PFSK-1 (cell line): ENCODE results near the gene WNT7B.

Source experiments
- FOXP2 ChIP-seq: optimal IDR thresholded peaks from 2 replicates; pipeline ENCODE3; 2011; ENCODE audit warnings: borderline replicate concordance, control low read depth, inconsistent platforms; ENCODE audit not compliant: insufficient read depth; ENCODE audit errors: extremely low read length, extremely low read depth
- POLR2AphosphoS5 ChIP-seq: IDR thresholded peaks from 2 replicates; pipeline ENCODE4 v1.6.1; 2012; ENCODE audit warnings: low read depth, mild to moderate bottlenecking, control low read depth, low read length, moderate library complexity
- SIN3A ChIP-seq: IDR thresholded peaks from 2 replicates; pipeline ENCODE4 v1.6.1; 2012; ENCODE audit warnings: mild to moderate bottlenecking, low read length, moderate library complexity, borderline replicate concordance; ENCODE audit not compliant: insufficient read depth
- TAF1 ChIP-seq: IDR thresholded peaks from 2 replicates; pipeline ENCODE4 v1.6.1; 2012; ENCODE audit warnings: low read length, control low read depth, borderline replicate concordance; ENCODE audit not compliant: insufficient read depth
- TF ChIP-seq, protein P1 (sequence below), 2 experiments: IDR thresholded peaks; 2 replicates each; pipeline versions ENCODE4 v1.6.1 to v1.8.0; 2011 to 2012; ENCODE audit warnings: low read depth in 2 of 2, low read length in 2 of 2, control low read depth in 1 of 2, inconsistent platforms in 1 of 2, mild to moderate bottlenecking in 1 of 2, moderate library complexity in 1 of 2; ENCODE audit not compliant: insufficient read depth in 1 of 2

Gene WNT7B

DNA sequence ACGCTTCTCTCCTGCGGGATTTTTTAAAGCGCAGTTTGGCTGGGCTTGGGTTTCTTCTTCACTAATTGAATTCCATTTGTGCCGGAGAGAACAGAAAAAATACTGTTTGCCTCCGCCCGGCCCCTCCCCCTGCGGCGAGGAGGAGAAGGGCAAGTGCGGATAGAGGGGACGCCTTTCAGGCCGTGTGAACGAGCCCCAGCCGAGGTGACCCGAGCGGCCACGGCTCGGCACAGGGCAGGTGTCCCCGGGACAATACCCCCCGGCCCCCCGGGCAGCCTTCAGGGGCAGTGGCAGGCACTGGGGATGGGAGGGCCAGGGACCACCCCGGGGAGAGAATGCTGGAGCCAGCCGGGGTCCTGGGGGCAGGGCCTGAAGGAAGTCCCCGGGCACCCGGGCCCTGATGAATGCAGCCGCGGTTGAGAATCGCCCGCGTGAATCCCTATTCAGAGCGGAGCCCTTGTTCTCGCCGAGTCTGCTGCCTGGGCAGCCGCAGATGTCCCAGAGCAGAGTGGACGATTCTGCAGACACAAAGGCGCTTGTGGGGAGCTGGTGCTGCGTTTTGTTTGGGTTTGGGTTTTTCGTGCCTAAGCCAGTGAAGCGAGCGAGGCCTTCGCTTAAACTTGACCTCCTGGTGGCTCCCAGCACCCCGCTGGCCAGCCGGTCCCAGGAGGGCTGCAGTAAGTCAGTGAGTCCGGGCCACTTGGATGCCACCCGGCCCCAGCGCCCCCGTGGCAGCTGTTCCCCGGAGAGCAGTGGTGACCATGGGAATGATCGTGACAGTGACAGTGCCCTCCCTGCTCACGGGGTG, 96.0 kb downstream of the WNT7B start:
- TF ChIP-seq POLR2AphosphoS5, result no peak

DNA sequence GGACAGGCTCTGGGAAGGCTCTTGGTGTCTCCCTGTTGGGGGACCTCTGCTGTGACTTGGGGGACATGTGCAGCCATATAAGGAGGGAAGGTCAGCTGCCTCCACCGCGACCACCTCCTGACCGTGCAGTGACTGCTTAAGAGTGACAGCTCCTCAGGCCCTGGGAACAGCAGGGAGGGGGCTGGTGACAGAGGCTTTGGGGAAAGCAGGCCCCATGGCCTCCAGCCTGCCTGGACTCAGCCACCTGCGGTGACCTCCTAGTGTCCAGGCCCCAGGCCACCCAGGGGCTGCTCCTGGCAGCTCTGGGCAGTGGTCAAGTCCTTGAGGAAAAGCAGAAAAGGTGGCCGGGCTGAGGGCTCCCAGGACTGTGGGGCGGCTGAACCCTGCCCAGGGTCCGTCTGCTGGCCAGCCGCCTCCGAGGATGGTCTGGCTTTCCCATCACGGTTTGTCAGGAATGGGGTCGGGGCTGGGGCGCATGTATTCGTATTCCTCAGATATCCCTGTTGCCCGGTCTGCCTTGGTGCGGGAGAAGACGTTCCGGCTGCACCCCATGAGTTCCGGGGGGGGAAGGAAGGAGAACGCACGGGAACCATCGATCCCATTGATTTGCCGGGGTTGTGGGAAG, 96.8 kb downstream of the WNT7B start:
- TF ChIP-seq POLR2AphosphoS5, result no peak
- TF ChIP-seq FOXP2, result no peak
- TF ChIP-seq TAF1, result no peak
- TF ChIP-seq SIN3A, result no peak
- TF ChIP-seq, protein P1, sequence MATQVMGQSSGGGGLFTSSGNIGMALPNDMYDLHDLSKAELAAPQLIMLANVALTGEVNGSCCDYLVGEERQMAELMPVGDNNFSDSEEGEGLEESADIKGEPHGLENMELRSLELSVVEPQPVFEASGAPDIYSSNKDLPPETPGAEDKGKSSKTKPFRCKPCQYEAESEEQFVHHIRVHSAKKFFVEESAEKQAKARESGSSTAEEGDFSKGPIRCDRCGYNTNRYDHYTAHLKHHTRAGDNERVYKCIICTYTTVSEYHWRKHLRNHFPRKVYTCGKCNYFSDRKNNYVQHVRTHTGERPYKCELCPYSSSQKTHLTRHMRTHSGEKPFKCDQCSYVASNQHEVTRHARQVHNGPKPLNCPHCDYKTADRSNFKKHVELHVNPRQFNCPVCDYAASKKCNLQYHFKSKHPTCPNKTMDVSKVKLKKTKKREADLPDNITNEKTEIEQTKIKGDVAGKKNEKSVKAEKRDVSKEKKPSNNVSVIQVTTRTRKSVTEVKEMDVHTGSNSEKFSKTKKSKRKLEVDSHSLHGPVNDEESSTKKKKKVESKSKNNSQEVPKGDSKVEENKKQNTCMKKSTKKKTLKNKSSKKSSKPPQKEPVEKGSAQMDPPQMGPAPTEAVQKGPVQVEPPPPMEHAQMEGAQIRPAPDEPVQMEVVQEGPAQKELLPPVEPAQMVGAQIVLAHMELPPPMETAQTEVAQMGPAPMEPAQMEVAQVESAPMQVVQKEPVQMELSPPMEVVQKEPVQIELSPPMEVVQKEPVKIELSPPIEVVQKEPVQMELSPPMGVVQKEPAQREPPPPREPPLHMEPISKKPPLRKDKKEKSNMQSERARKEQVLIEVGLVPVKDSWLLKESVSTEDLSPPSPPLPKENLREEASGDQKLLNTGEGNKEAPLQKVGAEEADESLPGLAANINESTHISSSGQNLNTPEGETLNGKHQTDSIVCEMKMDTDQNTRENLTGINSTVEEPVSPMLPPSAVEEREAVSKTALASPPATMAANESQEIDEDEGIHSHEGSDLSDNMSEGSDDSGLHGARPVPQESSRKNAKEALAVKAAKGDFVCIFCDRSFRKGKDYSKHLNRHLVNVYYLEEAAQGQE (IDR thresholded peaks at IDR 0.05; ENCODE audit: insufficient read depth in 1 of 2, low read depth in 2 of 2, low read length in 2 of 2), result no peak

DNA sequence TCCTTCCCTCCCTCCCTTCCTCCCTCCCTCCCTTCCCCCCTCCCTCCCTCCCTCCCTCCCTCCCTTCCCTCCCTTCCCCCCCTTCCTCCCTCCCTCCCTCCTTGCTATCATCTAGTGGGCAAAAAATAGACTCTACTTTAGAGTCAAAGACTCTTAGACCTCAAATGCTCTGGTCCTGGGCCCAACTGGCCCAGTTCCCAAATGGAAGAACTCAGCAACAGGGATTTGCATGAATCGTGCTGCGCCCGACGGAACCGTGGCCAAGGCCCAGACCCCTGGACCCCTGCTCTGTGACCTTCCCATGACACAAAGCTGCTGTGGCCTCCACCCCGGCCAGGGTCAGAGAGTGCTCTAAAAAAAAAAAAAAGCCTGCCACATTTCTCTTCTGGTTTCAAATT, 97.4 kb downstream of the WNT7B start:
- no peak for TF ChIP-seq SIN3A
- TF ChIP-seq, protein P1 (IDR thresholded peaks at IDR 0.05; ENCODE audit: insufficient read depth in 1 of 2, low read depth in 2 of 2, low read length in 2 of 2), result no peak
- TF ChIP-seq TAF1, result no peak
- no peak for TF ChIP-seq POLR2AphosphoS5

DNA sequence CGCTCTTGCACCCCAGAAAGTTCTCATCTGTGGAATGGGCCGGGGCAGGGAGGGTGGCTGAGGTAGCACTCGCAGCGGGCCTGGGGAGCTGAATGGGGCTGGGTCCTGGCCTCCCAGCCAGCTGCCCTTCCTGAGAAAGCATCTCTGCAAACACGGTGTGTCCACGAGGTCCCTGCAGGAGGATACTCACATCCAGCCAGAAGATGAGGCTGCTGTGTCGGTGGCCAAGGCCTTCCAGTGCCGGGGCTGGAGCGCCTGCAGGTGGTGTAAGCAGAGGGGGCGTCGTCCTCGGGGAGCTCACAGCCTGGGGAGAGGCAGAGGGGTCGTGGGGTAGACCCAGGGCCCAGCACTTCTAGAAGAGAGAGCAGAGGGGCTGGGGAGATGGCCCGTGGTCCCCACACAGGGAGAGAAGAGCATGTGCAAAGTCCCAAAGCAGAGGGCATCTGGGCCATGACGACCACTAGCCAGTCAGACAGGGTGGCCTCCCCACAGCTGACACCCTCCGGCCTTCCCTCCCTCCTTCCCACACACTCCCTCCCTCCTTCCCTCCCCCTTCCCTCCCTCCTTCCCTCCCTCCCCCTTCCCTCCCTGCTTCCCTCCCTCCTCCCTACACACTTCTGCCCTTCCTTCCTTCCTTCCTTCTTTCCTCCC, 97.9 kb downstream of the WNT7B start:
- TF ChIP-seq TAF1 (no peak), POLR2AphosphoS5 (no peak), FOXP2 (no peak), SIN3A (no peak)
- TF ChIP-seq, protein P1 (IDR thresholded peaks at IDR 0.05; ENCODE audit: insufficient read depth in 1 of 2, low read depth in 2 of 2, low read length in 2 of 2), result no peak

DNA sequence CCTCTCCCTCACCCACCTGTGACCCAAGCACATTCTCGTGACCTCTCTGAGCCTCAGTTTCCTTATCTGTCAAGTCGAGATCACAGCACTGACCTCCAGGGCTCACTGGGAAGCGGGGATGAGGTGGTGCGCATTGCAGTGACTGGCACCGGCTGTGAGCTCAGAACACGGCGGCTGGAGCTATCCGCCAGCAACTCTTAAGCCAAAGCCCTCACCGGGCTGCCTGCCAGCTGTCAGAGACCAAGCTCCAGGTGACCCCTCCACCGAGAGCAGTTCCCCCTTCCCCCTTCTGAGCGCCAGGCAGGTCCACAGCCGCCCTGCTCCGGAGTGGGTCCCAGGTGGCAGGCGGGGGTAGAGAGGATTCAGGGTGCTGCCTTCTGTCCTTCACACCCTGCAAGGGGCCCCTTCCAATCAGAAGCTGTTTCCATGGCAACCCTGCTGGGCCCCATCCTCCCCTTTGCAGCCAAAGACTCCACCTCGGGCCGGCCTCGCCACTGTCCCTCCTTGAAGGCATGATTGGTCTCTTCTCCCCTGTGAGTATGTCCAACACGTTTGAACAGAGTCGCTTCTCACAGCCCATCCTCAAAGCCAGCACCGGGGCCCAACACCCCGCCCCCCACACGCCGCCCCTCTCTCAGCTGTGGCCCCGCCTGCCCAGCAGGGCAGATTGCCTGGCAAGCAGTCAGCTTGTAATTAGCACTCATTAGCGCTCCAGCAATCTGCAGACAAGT, 98.7 kb downstream of the WNT7B start:
- TF ChIP-seq, protein P1 (IDR thresholded peaks at IDR 0.05; ENCODE audit: insufficient read depth in 1 of 2, low read depth in 2 of 2, low read length in 2 of 2), result no peak
